PC-3 (cell line): ENCODE measurements around the gene MAGI1.

ENCODE experiments used
- CTCF ChIP-seq: fragments of 300-600 bp; sonication (generic); conservative IDR thresholded peaks from 2 replicates; pipeline ENCODE4 v1.5.1; 2017; ENCODE audit warnings: antibody characterized with exemption, low read depth, mild to moderate bottlenecking, low read length
- EZH2phosphoT487 ChIP-seq: fragments of 300-600 bp; sonication (generic); IDR thresholded peaks from 2 replicates; pipeline ENCODE4 v1.6.1; 2018; ENCODE audit warnings: mild to moderate bottlenecking, antibody characterized with exemption, low read length, borderline replicate concordance

- TF ChIP-seq CTCF (no peak), EZH2phosphoT487 (no peak)
Measured at GRCh38 chr3:65497236-65497635, 541.5 kb downstream of the MAGI1 start.
